NK-92 (cell line): ENCODE results near the gene HNRNPR.
"Not testable (repeated sequence)": the region's sequence is repeated elsewhere in the genome, so short reads cannot be mapped to it uniquely, and the experiment has no call there.

Source experiments
- DNase-seq: peaks from one replicate; lab custom pipeline; 2025; ENCODE audit not compliant: unreplicated experiment; lab: John Stamatoyannopoulos, UW

HNRNPR gene

GRCh38 chr1:23331713-23332112, 12.4 kb downstream of the HNRNPR start:
- no peak for DNase-seq

DNA sequence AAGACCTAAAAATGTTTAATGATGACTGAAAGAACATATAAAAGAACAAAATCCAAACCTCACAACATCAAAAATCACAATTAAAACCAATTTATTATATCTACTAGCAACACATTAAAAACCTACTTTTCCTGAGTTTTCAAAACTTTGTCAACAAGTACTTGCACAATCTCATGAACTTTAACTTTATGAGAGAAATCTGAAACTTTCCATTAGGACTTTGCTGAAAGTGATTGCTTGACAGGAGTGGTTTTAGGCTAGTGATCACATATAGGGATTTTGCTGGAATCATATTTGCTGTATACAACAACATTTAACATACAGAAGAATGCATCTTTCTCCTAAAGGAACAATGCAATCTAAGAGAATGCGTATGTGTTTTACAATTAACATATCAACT, 13.2 kb downstream of the HNRNPR start:
- no peak for DNase-seq

DNA sequence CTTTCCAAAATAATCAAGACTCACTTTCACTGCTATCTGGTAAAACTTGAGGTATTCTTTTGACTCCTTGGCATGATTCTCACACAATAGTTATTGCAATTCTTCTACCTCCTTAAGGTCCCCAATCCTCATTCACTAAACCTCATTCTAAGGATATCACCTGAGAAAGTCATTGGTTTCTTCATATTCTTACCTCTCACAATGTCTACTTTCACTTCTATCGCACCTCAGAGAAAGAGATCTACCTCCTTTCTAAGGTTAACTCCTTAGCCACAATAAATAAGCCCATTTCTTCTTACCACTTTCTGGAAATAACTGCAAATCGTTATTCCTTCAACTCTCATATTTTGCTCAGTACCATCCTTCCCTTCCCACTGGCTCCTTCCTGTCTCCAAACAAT, 18.7 kb downstream of the HNRNPR start:
- DNase-seq: no peak

GRCh38 chr1:23322770-23323169, 21.3 kb downstream of the HNRNPR start:
- DNase-seq: no peak

DNA sequence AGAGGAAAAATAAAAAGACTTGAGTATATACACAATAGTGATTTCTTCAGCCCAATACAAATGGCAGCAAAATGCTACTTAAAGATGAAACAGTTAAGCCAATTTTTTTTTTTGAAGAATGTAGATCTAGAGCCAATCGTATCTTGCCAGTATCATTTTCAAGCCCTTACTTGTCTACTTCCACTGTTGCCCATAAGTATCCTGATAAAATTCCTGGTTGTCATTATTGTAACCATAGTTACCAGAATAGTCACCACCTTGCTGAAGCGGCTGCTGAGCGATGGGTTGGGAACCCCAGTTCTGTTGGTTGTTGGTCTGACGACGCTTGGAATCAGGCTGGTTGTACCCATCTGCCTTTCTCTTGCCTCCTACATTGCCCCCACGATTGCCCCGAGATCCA, 33.8 kb downstream of the HNRNPR start:
- not testable (repeated sequence) for DNase-seq

- DNase-seq: no peak
Observed at GRCh38 chr1:23304140-23304620, 39.9 kb downstream of the HNRNPR start.

DNA sequence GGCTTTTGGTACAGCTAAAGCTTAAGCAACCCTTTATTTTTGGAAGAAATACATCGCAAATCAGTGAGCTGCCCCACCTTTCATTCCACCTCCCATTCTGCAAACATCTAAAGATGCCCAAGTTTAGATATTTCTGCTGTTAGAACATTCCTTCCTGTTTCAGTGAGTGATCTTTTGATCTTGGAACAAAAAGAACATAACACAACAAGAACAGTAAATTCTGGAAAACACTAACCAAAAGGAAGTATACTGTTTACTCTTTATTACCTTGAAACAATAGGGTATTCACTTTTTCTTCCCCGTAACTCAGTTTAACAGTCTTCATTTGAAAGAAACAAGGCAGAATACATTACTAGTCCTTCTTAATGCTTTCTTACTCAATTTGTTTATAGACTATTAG, 40.6 kb downstream of the HNRNPR start:
- DNase-seq: no peak

DNA sequence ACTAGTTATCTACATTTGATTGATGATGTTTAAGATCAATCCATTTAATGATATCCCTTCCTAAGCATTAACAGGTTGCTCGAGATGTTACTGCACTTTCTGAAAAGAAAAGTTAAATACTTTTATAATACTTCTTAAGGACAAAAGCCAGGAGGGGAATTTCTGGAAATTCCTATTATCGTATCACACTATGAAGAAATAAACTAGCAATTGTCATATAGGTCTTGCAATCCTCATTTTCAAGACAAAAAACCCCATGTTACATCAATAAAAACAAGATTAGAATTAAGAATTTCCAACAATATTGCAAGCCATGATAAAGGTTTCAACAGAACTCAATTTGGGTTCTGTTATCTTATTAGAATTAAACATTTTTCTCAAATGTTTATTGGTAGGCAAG, 47.2 kb downstream of the HNRNPR start:
- no peak for DNase-seq

GRCh38 chr1:23291706-23292105, 52.4 kb downstream of the HNRNPR start:
- no peak for DNase-seq

DNA sequence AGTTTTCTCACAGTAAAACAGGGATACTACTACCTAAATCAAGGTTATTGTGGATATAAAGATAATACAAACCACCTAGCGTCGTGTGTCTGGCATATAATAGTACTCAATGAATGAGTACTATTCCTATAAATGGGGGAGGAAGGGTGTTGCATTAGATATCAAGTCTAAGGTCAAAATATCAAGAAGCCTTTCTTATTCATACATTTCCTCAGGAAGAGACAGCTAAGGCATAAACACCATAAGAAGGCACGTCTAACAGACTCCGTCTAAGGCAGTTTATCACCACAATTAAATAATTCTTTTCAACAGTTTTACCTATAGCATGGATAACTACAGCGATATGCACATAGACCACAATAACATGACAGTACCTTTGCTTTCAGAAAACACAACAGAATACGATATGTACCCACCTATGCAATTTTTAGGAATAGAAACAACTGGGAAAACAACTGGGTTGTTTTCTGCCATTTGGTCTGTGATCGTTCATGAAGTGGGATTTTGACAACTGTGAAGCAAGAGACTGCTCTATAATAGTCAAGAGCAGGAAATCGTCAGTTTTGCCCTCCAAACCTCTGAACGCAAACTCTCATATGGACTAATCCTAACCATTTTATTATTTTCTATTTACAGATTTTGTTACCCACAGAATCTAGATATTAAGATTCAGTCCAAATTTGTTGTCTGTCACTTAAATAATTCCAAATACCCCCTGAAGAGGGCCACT, 53.1 kb downstream of the HNRNPR start:
- no peak for DNase-seq

GRCh38 chr1:23288671-23289070, 55.4 kb downstream of the HNRNPR start:
- no peak for DNase-seq

- DNase-seq: no peak
Observed at GRCh38 chr1:23288201-23288600, 55.9 kb downstream of the HNRNPR start.

DNA sequence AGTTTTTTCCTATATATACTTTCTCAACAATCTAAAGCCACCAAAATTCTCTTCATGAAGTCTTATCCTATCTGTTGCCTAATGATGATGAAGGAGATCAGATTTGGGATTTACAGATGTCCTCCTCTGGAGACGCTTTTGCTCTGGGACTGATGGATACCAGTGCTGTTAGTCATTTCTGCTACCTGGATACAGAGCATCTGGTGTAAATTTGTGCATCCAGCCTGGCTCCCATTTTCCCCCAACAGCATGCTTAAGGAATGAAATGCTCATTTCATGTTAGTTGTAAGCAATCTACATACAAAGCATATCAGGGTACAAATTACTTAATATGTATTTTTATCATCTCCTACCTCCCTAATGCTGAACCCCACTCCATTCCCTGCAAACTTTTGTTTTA, 57.7 kb downstream of the HNRNPR start:
- no peak for DNase-seq

DNA sequence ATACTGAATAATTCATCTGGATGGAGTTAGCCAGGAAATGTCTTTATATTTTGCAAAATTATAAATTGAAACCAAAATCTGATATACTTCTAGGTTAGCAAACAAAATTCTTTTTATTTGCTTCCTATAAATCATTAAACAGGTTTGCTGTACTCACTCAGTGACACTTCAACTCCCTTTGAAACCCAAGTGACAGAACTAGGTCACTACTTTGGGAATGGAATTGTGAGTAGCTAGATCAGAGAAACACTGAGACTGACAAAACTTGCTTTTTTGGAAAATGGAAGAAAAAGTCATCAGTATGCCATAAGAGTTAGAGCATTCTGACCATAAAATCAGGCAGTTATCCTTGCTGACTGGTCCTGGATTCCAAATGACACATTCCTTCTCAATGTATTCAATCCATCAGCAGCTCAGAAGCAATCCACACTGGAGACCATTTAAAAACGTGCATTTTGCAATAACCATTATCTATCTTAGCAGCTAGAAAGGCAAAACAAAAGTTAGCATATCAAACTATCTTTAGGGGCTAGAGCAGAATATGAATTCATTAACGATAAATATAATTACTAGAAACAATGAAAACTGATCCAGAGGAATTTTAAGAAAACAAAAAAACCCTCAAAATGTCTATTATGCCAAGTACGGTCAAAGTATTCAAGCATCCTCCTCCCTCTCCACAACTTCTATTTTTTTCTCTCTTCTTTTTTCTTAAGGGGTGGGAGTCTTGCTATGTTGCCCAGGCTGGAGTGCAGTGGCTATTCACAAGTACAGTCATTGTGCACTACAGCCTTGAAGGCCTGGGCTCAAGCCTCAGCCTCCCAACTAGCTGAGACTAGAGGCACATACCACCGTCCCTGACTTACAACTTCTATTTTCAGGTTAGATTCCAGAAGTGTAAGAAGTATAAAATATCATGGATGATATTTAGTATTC, 60.1 kb downstream of the HNRNPR start:
- DNase-seq: no peak

GRCh38 chr1:23282957-23283356, 61.1 kb downstream of the HNRNPR start:
- no peak for DNase-seq

GRCh38 chr1:23278717-23279116, 65.4 kb downstream of the HNRNPR start:
- DNase-seq: no peak

GRCh38 chr1:23276531-23276930, 67.6 kb downstream of the HNRNPR start:
- no peak for DNase-seq

- DNase-seq: no peak
Observed at GRCh38 chr1:23274134-23274505, 70.0 kb downstream of the HNRNPR start.

- no peak for DNase-seq
Observed at GRCh38 chr1:23273450-23274133, 70.5 kb downstream of the HNRNPR start.

DNA sequence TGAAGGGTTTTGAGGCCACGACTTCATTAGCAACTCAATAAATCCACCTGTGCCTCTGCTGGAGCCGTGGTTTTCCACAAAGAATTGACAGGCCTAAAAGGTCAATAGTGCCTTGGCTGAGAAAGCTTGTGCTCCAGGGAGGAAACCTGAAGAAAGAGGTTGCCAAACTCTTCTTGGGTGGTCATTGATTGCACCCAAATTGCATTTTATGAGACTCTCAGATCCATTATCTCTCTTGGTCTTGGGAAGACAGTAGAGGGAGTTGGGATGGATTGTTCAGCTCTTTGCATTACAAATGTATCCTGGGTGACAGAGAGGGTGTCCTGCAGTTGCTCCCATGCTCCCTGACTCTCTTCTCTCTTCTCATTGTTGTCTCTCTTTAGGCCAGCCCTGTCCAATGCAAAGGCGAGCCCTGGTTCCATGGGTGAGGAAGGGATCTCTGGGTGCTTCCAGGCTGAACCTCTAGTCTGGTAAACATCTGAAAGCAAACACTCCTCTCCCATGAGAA, 80.7 kb downstream of the HNRNPR start:
- DNase-seq: no peak

- not testable (repeated sequence) for DNase-seq
Observed at GRCh38 chr1:23258082-23258481, 86.0 kb downstream of the HNRNPR start.
